Measurements from ENCODE around the gene RAB11FIP2. TPM values are rescaled to one million over a fixed set of nuclear protein-coding genes. Genes with fewer than 3 reads are reported as not detected.

The RAB11FIP2 gene
- total RNA-seq, 2 experiments from 2014 or later, result 13.6 to 15.3 TPM

DNA sequence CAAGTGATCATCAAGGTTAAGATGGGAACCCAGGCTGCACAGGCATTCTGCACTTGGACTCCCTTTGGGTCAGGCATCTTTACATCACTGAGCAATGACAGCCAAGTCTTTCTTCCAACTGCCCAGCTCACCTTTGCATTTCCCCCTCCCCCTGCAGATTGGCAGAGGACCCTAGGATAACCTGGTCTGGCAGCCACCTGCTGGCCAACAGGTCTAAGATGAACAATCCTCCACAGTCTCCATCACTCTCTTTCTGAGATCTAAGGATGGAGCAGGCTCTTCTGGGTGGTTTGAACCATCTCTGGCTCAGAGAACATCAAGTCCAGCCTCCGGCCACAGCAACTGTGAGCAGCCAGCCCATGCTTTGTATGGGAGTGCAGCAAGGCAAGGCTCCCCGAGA lies 75.8 kb downstream of the RAB11FIP2 start:
- no peak for DNase-seq
- POLR2A ChIA-PET, result no interaction called here
- Mint-ChIP-seq H3K4me3 (no peak overlapping the region), H3K9me3 (ENCODE audit: insufficient read depth) (no peaks in the 10 kb centered on the region), H3K27ac (no peak overlapping the region), H3K36me3 (ENCODE audit: low read depth) (no peaks in the 10 kb centered on the region), H3K4me1 (ENCODE audit: low read depth) (no peaks in the 10 kb centered on the region), H3K27me3 (ENCODE audit: low read depth) (peaks cover 6% of the 10 kb centered on the region)
- ATAC-seq, result no peak
- CTCF ChIA-PET, result no interaction called here

DNA sequence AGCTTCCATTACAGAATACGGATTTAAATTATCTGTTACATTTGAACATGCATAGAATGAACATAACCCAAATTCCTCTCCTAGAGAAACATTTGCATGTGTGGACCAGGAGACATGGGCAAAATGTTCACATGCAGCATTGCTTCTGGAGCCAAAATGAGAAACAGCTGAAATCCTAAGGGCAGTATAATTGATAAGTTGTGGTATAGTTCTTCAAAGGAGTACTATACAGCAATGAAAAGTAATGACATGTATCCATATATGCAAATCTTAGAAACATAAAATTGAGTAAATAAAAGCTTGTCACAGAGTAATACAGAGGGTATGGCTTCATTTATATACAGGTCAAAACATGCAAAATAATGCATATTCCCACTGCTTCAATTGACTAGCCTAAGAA lies 77.1 kb downstream of the RAB11FIP2 start:
- ATAC-seq, result no peak
- ChIA-PET POLR2A (no interaction called here), CTCF (no interaction called here)
- H3K4me3 Mint-ChIP-seq, result no peak overlapping the region
- H3K27me3 Mint-ChIP-seq (ENCODE audit: low read depth), result peaks cover 3% of the 10 kb centered on the region
- H3K9me3 Mint-ChIP-seq (ENCODE audit: insufficient read depth), result no peaks in the 10 kb centered on the region
- H3K36me3 Mint-ChIP-seq (ENCODE audit: low read depth), result no peaks in the 10 kb centered on the region
- no peak for DNase-seq
- H3K27ac Mint-ChIP-seq, result no peak overlapping the region
- no peaks in the 10 kb centered on the region for H3K4me1 Mint-ChIP-seq (ENCODE audit: low read depth)

DNA sequence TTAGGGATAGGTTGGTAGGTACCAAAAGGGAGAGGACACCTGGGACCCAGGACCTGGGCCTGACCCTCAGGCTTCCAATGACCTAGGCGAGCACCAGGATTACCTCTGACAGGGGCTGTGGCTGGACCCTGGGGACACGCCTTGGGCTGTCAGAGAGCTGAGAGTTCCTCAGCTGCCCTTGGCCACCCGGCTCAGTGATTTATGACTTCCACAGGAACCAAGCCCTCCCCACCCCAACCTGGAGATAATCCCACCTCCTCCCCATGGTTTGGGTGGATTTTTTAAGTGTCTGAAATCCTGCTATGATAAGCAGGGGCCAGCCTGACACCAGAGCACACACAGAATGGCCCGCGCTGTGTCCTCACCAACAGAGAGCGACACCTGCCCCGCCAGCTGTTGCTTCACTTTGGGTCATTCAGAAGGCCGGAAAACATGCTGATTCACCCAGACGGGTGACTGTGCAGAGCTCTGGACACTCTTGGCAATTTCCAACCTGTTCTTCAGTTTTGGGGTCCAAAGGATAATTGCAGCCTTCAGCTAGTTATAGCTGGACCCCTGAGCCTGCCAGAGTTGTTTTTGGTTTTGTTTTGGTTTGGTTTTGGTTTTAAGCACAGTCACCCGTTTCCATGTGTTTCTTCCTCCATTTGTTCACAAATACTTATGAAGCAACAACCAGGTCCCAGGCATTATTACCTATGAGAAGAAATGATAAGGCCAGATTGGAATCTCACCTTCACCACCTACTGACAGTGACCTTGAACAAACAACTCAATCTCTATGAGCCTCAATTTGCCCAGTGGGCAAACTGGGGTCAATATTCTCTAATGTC lies 78.2 kb downstream of the RAB11FIP2 start:
- CTCF ChIA-PET, result no interaction called here
- no peaks in the 10 kb centered on the region for H3K36me3 Mint-ChIP-seq (ENCODE audit: low read depth)
- no peaks in the 10 kb centered on the region for H3K4me1 Mint-ChIP-seq (ENCODE audit: low read depth)
- POLR2A ChIA-PET, result no interaction called here
- no peaks in the 10 kb centered on the region for H3K9me3 Mint-ChIP-seq (ENCODE audit: insufficient read depth)
- DNase-seq, result no peak
- H3K27ac Mint-ChIP-seq, result no peak overlapping the region
- no peak overlapping the region for H3K4me3 Mint-ChIP-seq
- peaks cover 5% of the 10 kb centered on the region for H3K27me3 Mint-ChIP-seq (ENCODE audit: low read depth)
- no peak for ATAC-seq

DNA sequence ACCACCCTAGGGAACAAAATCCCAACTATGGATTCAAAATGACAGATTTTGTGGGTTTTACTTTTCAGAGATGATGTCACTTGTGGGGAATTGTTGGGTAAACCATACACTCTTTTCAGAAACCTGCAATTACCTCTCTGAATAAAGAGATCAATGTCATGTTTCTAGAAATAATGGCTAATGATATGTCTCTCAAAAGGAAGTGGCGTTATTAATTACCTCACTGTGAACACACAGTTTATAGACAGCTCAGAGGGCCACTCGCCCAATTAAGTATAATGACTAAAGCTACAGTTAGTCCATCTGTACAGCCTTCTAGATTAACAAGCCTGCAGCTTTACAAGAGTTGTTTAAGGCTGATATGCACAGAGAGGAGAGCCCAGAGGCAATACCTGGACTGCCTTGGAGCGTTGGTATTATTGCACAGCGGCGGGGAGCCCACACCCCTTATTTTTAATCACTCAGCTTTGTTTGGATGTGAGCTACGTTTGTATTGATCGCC lies 79.5 kb downstream of the RAB11FIP2 start:
- POLR2A ChIA-PET, result no interaction called here
- H3K27ac Mint-ChIP-seq, result no peak overlapping the region
- no peaks in the 10 kb centered on the region for H3K9me3 Mint-ChIP-seq (ENCODE audit: insufficient read depth)
- H3K27me3 Mint-ChIP-seq (ENCODE audit: low read depth), result peaks cover 8% of the 10 kb centered on the region
- no peaks in the 10 kb centered on the region for H3K36me3 Mint-ChIP-seq (ENCODE audit: low read depth)
- CTCF ChIA-PET, result no interaction called here
- ATAC-seq (no peak), DNase-seq (no peak)
- no peaks in the 10 kb centered on the region for H3K4me1 Mint-ChIP-seq (ENCODE audit: low read depth)
- H3K4me3 Mint-ChIP-seq, result no peak overlapping the region

DNA sequence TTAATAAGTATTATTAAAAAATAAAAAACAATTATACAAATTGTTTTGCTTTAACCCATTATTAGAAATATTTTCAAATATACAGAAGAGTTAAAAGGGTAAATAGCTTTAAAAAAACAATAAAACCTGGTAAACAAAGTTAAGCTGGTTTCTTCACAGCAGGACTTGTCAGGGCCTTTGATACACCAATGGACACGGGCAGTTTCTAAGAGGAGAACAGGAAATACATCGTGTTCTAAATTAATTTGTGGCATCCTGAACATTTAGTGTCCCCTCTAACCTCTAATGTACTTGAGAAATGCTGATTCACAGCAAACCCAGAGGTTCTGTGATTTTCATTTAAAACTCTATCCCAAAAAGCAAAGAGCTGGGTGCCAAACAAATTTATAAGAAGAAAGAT lies 80.8 kb downstream of the RAB11FIP2 start:
- H3K27me3 Mint-ChIP-seq (ENCODE audit: low read depth), result peaks cover 5% of the 10 kb centered on the region
- CTCF ChIA-PET, result no interaction called here
- no peaks in the 10 kb centered on the region for H3K9me3 Mint-ChIP-seq (ENCODE audit: insufficient read depth)
- no peaks in the 10 kb centered on the region for H3K4me1 Mint-ChIP-seq (ENCODE audit: low read depth)
- POLR2A ChIA-PET, result interaction anchor here (0.5 kb wide), 1 partner anchor 9 kb away, joined by 4 read pairs; no protein-coding TSS in a partner anchor
- no peak overlapping the region for H3K4me3 Mint-ChIP-seq
- no peaks in the 10 kb centered on the region for H3K36me3 Mint-ChIP-seq (ENCODE audit: low read depth)
- no peak for ATAC-seq
- DNase-seq, result no peak
- H3K27ac Mint-ChIP-seq, result no peak overlapping the region

DNA sequence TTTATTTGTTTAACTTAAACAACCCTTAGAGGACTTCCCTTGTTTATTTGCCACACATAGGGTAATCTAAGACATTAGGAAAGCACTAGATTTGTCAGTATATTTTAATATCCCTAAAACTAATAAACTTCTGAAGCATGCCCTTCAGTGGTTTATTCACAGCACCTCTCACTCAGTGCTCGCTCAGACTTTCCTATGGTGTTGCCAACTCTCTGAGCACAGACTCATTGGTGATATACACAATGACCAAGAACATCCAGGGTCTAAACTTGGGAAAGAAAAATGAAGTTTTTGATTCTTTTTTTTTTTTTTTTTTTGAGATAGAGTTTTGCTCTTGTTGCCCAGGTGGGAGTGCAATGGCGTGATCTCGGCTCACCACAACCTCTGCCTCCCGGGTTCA lies 82.2 kb downstream of the RAB11FIP2 start:
- H3K4me3 Mint-ChIP-seq, result no peak overlapping the region

DNA sequence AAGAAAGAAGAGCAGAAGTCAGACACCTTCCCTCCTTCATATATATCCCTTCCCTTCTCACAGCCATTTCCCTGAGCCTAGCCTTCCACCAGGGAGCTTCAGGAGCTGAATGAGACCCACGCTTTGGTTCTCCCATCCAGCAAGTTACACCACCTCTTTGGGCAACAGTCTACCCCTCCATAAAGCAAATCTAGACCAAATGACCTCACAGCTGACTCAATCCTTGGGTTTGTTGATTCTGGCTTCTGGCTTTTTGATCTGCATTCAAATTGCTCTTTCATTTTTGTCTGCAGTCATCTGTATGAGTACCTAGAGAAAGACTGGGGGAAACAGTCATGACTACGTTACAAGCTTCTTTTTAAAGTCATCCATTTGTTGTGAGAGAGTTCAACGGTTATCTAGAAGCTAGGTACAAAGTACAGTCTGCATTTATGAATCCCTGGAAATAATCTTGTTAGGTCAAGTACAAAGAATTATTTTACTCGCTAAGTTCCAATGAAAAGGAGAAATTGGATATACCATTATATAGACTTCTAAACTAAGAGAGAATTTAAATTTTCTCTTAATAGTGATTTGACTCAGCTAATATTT lies 86.3 kb downstream of the RAB11FIP2 start:
- Mint-ChIP-seq H3K4me3 (no peak overlapping the region), H3K36me3 (ENCODE audit: low read depth) (no peaks in the 10 kb centered on the region), H3K27ac (no peak overlapping the region), H3K27me3 (ENCODE audit: low read depth) (peaks cover 9% of the 10 kb centered on the region), H3K4me1 (ENCODE audit: low read depth) (no peaks in the 10 kb centered on the region), H3K9me3 (ENCODE audit: insufficient read depth) (no peaks in the 10 kb centered on the region)
- no peak for DNase-seq
- ChIA-PET CTCF (no interaction called here), POLR2A (no interaction called here)
- no peak for ATAC-seq

More for the DNA sequence above, 82.2 kb downstream of the RAB11FIP2 start:
- H3K27me3 Mint-ChIP-seq (ENCODE audit: low read depth), result peaks cover 7% of the 10 kb centered on the region
- POLR2A ChIA-PET, result no interaction called here
- ATAC-seq (no peak), DNase-seq (no peak)
- H3K4me1 Mint-ChIP-seq (ENCODE audit: low read depth), result no peaks in the 10 kb centered on the region
- CTCF ChIA-PET, result no interaction called here
- no peaks in the 10 kb centered on the region for H3K36me3 Mint-ChIP-seq (ENCODE audit: low read depth)
- H3K27ac Mint-ChIP-seq, result no peak overlapping the region
- H3K9me3 Mint-ChIP-seq (ENCODE audit: insufficient read depth), result no peaks in the 10 kb centered on the region

DNA sequence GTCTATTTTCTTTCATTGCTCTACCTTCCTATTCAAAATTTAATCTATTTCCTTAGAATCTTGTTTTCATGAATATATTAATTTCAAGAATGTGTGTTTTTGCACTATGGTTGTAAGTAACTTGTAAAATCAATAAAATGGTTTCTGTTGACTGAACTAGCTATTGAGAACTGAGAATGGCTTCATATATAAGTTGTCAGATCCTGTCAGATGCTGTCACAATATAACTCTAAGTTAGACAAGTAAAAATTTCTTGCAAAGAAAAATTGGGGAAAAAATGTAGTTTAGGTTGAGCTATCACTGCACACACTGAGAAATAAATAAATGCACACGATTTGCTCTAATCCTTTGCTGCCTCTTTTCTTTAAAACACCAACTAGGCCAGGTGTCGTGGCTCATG lies 89.8 kb downstream of the RAB11FIP2 start:
- H3K9me3 Mint-ChIP-seq (ENCODE audit: insufficient read depth), result no peaks in the 10 kb centered on the region
- H3K27ac Mint-ChIP-seq, result no peak overlapping the region
- H3K36me3 Mint-ChIP-seq (ENCODE audit: low read depth), result no peaks in the 10 kb centered on the region
- CTCF ChIA-PET, result no interaction called here
- H3K27me3 Mint-ChIP-seq (ENCODE audit: low read depth), result peaks cover 10% of the 10 kb centered on the region
- POLR2A ChIA-PET, result no interaction called here
- no peaks in the 10 kb centered on the region for H3K4me1 Mint-ChIP-seq (ENCODE audit: low read depth)
- ATAC-seq, result no peak
- DNase-seq, result no peak
- no peak overlapping the region for H3K4me3 Mint-ChIP-seq

DNA sequence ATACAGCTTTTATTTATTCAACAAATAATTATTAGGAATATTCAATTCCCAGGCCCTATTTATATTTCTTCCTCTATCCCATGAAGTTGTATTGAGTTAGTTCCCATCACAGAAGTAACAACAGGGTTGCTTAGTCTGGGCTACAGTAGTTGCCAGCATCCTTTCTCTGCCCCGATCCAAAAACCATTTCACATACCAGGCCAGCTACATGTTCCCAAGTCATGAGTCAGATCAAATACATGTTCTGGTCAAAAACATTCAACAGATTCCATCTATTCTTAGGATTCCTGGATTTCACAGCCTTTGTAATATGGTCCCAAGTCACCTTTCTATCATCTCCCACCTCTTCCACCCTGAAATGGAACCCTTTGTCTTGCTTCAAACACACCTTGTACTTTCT lies 91.6 kb downstream of the RAB11FIP2 start:
- no peak overlapping the region for H3K4me3 Mint-ChIP-seq
- DNase-seq (no peak), ATAC-seq (no peak)
- H3K27me3 Mint-ChIP-seq (ENCODE audit: low read depth), result peaks cover 9% of the 10 kb centered on the region
- H3K4me1 Mint-ChIP-seq (ENCODE audit: low read depth), result no peaks in the 10 kb centered on the region
- ChIA-PET CTCF (no interaction called here), POLR2A (no interaction called here)
- no peaks in the 10 kb centered on the region for H3K9me3 Mint-ChIP-seq (ENCODE audit: insufficient read depth)
- H3K36me3 Mint-ChIP-seq (ENCODE audit: low read depth), result no peaks in the 10 kb centered on the region
- H3K27ac Mint-ChIP-seq, result no peak overlapping the region
